Uterus (tissue), 4 donors: ENCODE measurements around the gene ADAM10. TPM values are rescaled to one million over a fixed set of nuclear protein-coding genes. Genes with fewer than 3 reads are reported as not detected.

Experiments
- DNase-seq, 2 donors: peaks; one replicate each; pipeline ENCODE4 v3.0.0-alpha.2; 2019 to 2020
- H3K27ac ChIP-seq, 2 donors: fragments of 200-600 bp; sonication (generic); 1 replicate in 1 of 2; 2 replicates in 1 of 2; pipeline ENCODE4 v1.5.1; 2016 to 2018
- H3K27me3 ChIP-seq, 2 donors: fragments of 200-600 bp; sonication (generic); one replicate each; pipeline ENCODE4 v1.5.1; 2018 to 2019; ENCODE audit warnings: control low read depth in 1 of 2
- H3K36me3 ChIP-seq, 2 donors: fragments of 200-600 bp; sonication (generic); one replicate each; pipeline ENCODE4 v1.5.1; 2019; ENCODE audit warnings: control low read depth in 1 of 2
- H3K4me1 ChIP-seq, 2 donors: fragments of 200-600 bp; sonication (generic); one replicate each; pipeline ENCODE4 v1.5.1; 2018 to 2019; ENCODE audit warnings: control low read depth in 1 of 2
- H3K4me3 ChIP-seq, 2 donors: fragments of 200-600 bp; sonication (generic); 1 replicate in 1 of 2; 2 replicates in 1 of 2; pipeline ENCODE4 v1.5.1; 2018 to 2019; ENCODE audit warnings: mild to moderate bottlenecking in 1 of 2
- H3K9me3 ChIP-seq, 2 donors: fragments of 200-600 bp; sonication (generic); one replicate each; pipeline ENCODE4 v1.5.1; 2019; ENCODE audit warnings: control low read depth in 1 of 2
- CTCF ChIP-seq, 4 experiments: fragments of 200-600 bp in 2 of 4; fragments of 450-650 bp in 2 of 4; sonication (generic) in 2 of 4; IDR thresholded peaks; one replicate each; pipeline ENCODE4 v1.5.1; 2016 to 2019; ENCODE audit warnings: antibody characterized with exemption in 4 of 4, mild to moderate bottlenecking in 2 of 4, moderate library complexity in 1 of 4
- POLR2A ChIP-seq, 2 donors: fragments of 450-650 bp; IDR thresholded peaks; one replicate each; pipeline ENCODE4 v1.6.1; 2016; ENCODE audit warnings: antibody characterized with exemption in 2 of 2, mild to moderate bottlenecking in 1 of 2, moderate library complexity in 1 of 2
- intact Hi-C: fragments of 100-400 bp; cut with DNase I; formaldehyde crosslinking; loops from one replicate; pipeline ENCODE4 v1.15.1; 2023; ENCODE audit warnings: low total_unique reads
- total RNA-seq, 4 donors: library from RNA; depleted of rRNA in 3 of 4; stranded (reverse); fragments of >200 nt in 3 of 4; gene quantifications; one replicate each; pipeline versions ENCODE4 v1.1.0 to v1.2.4, GENCODE V29; 2014 to 2023
- donor health status: DM: yes; HTN: yes; CAD: no.

The ADAM10 gene
- total RNA-seq, 4 donors from 2014 or later, result 41.8 to 208 (median 110) TPM

GRCh38 chr15:58559904-58560588 is 189.5 kb downstream of the ADAM10 start:
- Histone ChIP-seq H3K27me3 (no peaks in the 10 kb centered on the region), H3K27ac (no peak overlapping the region), H3K9me3 (no peaks in the 10 kb centered on the region), H3K4me3 (no peak overlapping the region), H3K4me1 (no peaks in the 10 kb centered on the region), H3K36me3 (no peaks in the 10 kb centered on the region)
- no peak for TF ChIP-seq POLR2A (IDR thresholded peaks at IDR 0.05)
- no peak for TF ChIP-seq CTCF (IDR thresholded peaks at IDR 0.05)
- DNase-seq, result no peak
- intact Hi-C loops, result no loop called here

GRCh38 chr15:58558777-58559176 is 190.7 kb downstream of the ADAM10 start:
- intact Hi-C loops, result no loop called here
- H3K4me1 ChIP-seq, result no peaks in the 10 kb centered on the region
- TF ChIP-seq POLR2A (IDR thresholded peaks at IDR 0.05), result no peak
- no peak for TF ChIP-seq CTCF (IDR thresholded peaks at IDR 0.05)

GRCh38 chr15:58556541-58556940 is 193.0 kb downstream of the ADAM10 start:
- DNase-seq, result no peak
- Histone ChIP-seq H3K27me3 (no peaks in the 10 kb centered on the region), H3K9me3 (no peaks in the 10 kb centered on the region), H3K36me3 (no peaks in the 10 kb centered on the region), H3K4me1 (no peaks in the 10 kb centered on the region), H3K27ac (no peak overlapping the region), H3K4me3 (no peak overlapping the region)
- intact Hi-C loops, result no loop called here
- TF ChIP-seq CTCF (IDR thresholded peaks at IDR 0.05) (no peak), POLR2A (IDR thresholded peaks at IDR 0.05) (no peak)

More at GRCh38 chr15:58558777-58559176, 190.7 kb downstream of the ADAM10 start:
- DNase-seq, result no peak
- H3K4me3 ChIP-seq, result no peak overlapping the region
- H3K27ac ChIP-seq, result no peak overlapping the region
- H3K27me3 ChIP-seq, result no peaks in the 10 kb centered on the region
- H3K9me3 ChIP-seq, result no peaks in the 10 kb centered on the region
- no peaks in the 10 kb centered on the region for H3K36me3 ChIP-seq

GRCh38 chr15:58556028-58556361 is 193.5 kb downstream of the ADAM10 start:
- Histone ChIP-seq H3K4me3 (no peak overlapping the region), H3K27me3 (no peaks in the 10 kb centered on the region), H3K4me1 (no peaks in the 10 kb centered on the region), H3K27ac (no peak overlapping the region), H3K9me3 (no peaks in the 10 kb centered on the region), H3K36me3 (no peaks in the 10 kb centered on the region)
- no peak for DNase-seq
- intact Hi-C loops, result no loop called here
- TF ChIP-seq CTCF (IDR thresholded peaks at IDR 0.05) (no peak), POLR2A (IDR thresholded peaks at IDR 0.05) (no peak)

GRCh38 chr15:58555162-58556027 is 194.1 kb downstream of the ADAM10 start:
- Histone ChIP-seq H3K9me3 (no peaks in the 10 kb centered on the region), H3K27ac (no peak overlapping the region), H3K4me1 (no peaks in the 10 kb centered on the region), H3K36me3 (no peaks in the 10 kb centered on the region), H3K27me3 (no peaks in the 10 kb centered on the region), H3K4me3 (no peak overlapping the region)
- intact Hi-C loops, result no loop called here
- no peak for DNase-seq
- no peak for TF ChIP-seq POLR2A (IDR thresholded peaks at IDR 0.05)
- TF ChIP-seq CTCF (IDR thresholded peaks at IDR 0.05), result no peak
